IPS-18a (cell line): ENCODE measurements around the gene NEK4.

Experiments
- H3K27ac ChIP-seq: one replicate; pipeline ENCODE4 v1.5.1; 2013; ENCODE audit warnings: low read length
- H3K27me3 ChIP-seq: one replicate; pipeline ENCODE4 v1.6.1; 2013; ENCODE audit warnings: mild to moderate bottlenecking, low read length; ENCODE audit not compliant: control insufficient read depth, insufficient read depth
- H3K36me3 ChIP-seq: one replicate; pipeline ENCODE4 v1.6.1; 2013; ENCODE audit warnings: low read depth, low read length; ENCODE audit not compliant: control insufficient read depth
- H3K4me1 ChIP-seq: one replicate; pipeline ENCODE4 v1.6.1; 2013; ENCODE audit warnings: low read depth, low read length; ENCODE audit not compliant: control insufficient read depth
- H3K4me3 ChIP-seq: one replicate; pipeline ENCODE4 v1.5.1; 2013; ENCODE audit warnings: low read length
- H3K9ac ChIP-seq: one replicate; pipeline ENCODE4 v1.6.1; 2013; ENCODE audit warnings: mild to moderate bottlenecking, low read length, moderate library complexity
- H3K9me3 ChIP-seq: one replicate; pipeline ENCODE4 v1.6.1; 2013; ENCODE audit warnings: low read depth, low read length; ENCODE audit not compliant: control insufficient read depth

NEK4 gene

GRCh38 chr3:52792413-52792812 is 21.7 kb upstream of the NEK4 start:
- H3K27ac ChIP-seq = no peak overlapping the region
- H3K27me3 ChIP-seq = no peaks in the 10 kb centered on the region
- H3K9ac ChIP-seq = no peak overlapping the region
- no peak overlapping the region for H3K4me3 ChIP-seq
- no peaks in the 10 kb centered on the region for H3K4me1 ChIP-seq
- H3K36me3 ChIP-seq = no peaks in the 10 kb centered on the region
- no peaks in the 10 kb centered on the region for H3K9me3 ChIP-seq

DNA sequence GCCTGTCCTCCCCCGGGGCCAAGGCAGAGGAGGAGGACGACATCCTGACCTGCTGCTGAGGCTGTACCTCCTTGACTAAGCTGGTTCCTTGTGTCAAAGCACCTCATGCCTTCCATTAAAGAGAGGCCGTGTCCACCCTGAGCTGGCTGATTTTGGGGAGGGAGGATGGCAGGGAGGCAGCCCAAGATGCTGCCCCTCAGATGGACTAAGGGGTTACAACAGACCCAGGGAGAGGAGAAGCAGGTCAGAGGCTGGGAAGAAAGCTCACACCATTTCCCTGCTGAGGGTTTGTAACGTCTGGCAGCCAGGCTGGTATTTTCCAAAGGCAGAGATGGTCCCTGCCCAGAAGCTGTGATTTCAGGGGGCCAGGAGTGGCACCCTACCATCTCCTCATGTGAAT is 21.2 kb upstream of the NEK4 start:
- H3K4me3 ChIP-seq = no peak overlapping the region

DNA sequence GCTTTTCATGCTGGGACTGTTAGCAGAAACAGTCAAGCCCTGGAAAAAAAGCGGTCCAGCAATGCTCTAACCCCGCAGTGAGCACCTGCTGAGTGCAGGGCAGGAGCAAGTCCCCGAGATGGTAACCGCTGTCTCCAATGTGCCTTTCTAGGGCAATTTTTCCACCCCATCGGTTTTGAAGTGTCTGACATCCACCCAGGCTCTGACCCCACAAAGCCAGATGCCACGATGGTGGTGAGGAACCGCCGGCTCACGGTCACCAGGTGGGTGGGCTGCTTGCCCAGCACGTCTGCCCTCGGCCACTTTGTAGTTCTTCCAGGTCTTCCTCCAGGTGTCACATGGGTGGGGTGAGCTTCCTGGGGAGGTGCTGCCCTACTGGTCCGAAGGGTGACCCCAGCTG is 20.6 kb upstream of the NEK4 start:
- no peaks in the 10 kb centered on the region for H3K9me3 ChIP-seq
- no peaks in the 10 kb centered on the region for H3K4me1 ChIP-seq
- no peak overlapping the region for H3K27ac ChIP-seq
- H3K9ac ChIP-seq = no peak overlapping the region
- H3K27me3 ChIP-seq = no peaks in the 10 kb centered on the region
- no peak overlapping the region for H3K4me3 ChIP-seq
- H3K36me3 ChIP-seq = no peaks in the 10 kb centered on the region

More for the DNA sequence above, 21.2 kb upstream of the NEK4 start:
- no peak overlapping the region for H3K9ac ChIP-seq
- no peaks in the 10 kb centered on the region for H3K4me1 ChIP-seq
- no peaks in the 10 kb centered on the region for H3K27me3 ChIP-seq
- no peaks in the 10 kb centered on the region for H3K9me3 ChIP-seq
- H3K36me3 ChIP-seq = no peaks in the 10 kb centered on the region
- H3K27ac ChIP-seq = no peak overlapping the region

GRCh38 chr3:52790741-52791140 is 20.0 kb upstream of the NEK4 start:
- H3K9me3 ChIP-seq = no peaks in the 10 kb centered on the region
- H3K4me1 ChIP-seq = no peaks in the 10 kb centered on the region
- H3K27me3 ChIP-seq = no peaks in the 10 kb centered on the region
- no peak overlapping the region for H3K27ac ChIP-seq
- no peak overlapping the region for H3K4me3 ChIP-seq
- no peak overlapping the region for H3K9ac ChIP-seq
- no peaks in the 10 kb centered on the region for H3K36me3 ChIP-seq

DNA sequence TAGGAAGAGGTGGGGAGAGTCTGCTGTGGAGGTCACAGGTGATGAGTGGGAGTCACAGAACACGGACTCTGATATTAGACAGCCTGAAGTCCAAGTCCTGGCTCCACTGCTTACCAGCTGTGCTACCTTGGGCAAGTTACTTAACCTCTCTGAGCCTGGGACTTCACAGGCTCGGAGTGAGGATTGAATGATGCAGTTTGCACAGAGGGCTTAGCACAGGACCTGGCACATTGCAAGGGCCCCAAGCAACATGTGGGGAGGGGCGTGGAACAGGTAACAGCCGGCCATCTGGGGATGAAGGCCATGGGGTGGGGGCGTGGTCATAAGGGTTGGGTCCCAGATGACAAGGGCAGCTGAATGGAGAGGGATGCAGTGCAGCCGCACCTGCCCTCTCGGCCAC is 19.6 kb upstream of the NEK4 start:
- Histone ChIP-seq H3K4me1 (no peaks in the 10 kb centered on the region), H3K9ac (no peak overlapping the region)

DNA sequence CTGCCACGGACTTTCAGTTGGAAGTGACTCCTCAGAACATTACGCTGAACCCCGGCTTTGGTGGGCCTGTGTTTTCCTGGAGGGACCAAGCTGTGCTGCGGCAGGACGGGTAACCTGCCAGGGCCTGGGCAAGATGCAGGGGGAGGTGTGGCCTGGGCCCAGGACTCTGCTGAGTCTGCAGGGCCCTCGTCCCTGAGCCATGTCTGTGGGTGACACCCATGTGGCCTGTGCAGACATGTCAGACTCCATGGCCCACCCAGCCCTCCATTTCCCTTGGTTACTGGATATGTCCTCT is 19.0 kb upstream of the NEK4 start:
- H3K27ac ChIP-seq = no peak overlapping the region
- no peak overlapping the region for H3K4me3 ChIP-seq

More for the DNA sequence above, 19.6 kb upstream of the NEK4 start:
- Histone ChIP-seq H3K27ac (no peak overlapping the region), H3K36me3 (no peaks in the 10 kb centered on the region), H3K9me3 (no peaks in the 10 kb centered on the region), H3K4me3 (no peak overlapping the region), H3K27me3 (no peaks in the 10 kb centered on the region)

DNA sequence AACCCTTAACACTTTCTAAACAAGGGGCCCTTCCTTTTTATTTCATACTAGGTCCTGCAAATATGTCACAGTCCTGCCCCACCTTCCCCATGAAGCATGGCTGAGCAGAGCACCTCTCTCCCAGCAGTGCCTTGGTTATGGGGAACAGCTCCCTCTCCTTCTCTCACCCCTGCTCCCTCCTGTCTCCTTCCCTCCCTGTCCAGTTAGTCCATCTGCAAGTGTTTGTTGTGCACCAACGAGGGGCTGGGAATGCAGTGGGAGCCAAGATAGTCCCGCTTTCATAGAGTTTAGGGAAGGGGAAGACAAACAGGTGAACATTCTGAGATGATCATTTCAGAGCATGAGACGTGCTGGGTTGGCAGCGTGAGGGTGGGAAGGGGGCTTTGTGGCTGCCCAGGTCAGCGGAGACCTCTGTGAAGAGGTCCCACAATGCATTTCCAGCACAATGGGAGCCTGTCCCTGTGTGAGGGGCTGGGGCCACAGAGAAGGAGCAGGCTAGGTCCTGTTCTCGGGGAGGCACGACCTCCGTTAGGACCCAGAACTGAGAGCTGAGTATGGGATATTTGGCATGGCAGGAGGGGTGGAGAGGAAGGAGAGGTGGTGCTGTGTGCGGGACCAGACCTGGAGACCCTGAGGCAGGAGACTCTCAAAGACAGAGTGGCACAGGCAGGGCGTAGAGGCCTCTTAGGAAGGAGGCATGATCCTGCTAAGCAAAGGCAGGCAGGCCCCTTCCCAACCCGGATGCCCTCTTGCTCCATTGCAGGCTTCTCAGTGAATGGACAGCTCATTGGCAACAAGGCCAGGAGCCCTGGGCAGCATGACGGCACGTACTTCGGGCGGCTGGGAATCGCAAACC is 18.4 kb upstream of the NEK4 start:
- Histone ChIP-seq H3K36me3 (no peaks in the 10 kb centered on the region), H3K4me3 (no peak overlapping the region), H3K4me1 (no peaks in the 10 kb centered on the region), H3K27ac (no peak overlapping the region), H3K9ac (no peak overlapping the region), H3K9me3 (no peaks in the 10 kb centered on the region), H3K27me3 (no peaks in the 10 kb centered on the region)

More for the DNA sequence above, 19.0 kb upstream of the NEK4 start:
- H3K36me3 ChIP-seq = no peaks in the 10 kb centered on the region
- no peaks in the 10 kb centered on the region for H3K4me1 ChIP-seq
- H3K9me3 ChIP-seq = no peaks in the 10 kb centered on the region
- H3K27me3 ChIP-seq = no peaks in the 10 kb centered on the region
- no peak overlapping the region for H3K9ac ChIP-seq

DNA sequence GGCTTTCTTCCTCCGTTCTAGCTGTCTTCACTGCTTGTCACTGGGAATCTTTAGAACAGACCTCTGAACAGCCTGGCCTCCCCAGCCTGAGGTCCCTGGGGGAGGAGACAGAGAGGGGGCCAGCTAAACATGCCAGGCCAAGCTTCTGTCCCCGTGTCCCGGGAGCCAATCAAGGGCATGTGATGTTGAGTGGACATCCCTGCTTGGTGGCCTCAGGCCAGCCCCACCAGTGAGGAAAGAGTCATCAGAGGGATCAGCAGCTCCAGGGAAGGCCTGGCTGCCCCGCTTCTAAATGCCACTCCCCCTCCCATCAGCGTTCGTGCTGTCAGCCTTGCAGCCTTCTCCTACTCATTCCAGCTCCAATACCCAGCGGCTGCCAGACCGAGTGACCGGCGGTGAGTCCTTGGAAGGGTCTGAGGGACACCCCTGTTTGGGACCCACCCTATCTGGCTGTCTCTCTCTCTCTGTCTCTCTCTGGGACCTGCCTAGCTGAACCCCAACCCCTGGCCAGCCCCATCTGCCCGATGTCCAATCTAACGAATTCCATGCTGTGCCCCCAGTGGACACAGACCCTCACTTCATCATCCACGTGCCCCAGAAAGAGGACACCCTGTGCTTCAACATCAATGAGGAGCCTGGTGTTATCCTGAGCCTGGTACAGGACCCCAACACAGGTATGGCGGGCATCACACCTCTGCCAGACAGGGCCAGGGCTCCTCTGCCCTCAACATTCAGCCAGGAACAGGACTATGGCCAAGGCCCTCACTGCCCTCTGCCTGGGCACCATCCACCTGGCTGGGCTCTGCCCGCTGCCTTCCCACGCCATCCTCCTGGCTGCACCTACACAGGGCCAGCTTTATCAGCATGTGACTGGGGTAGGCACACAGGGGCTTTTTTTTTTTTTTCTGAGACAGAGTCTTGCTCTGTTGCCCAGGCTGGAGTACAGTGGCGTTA is 17.2 kb upstream of the NEK4 start:
- Histone ChIP-seq H3K4me3 (no peak overlapping the region), H3K9me3 (no peaks in the 10 kb centered on the region), H3K27me3 (no peaks in the 10 kb centered on the region), H3K36me3 (no peaks in the 10 kb centered on the region), H3K9ac (no peak overlapping the region), H3K4me1 (no peaks in the 10 kb centered on the region), H3K27ac (no peak overlapping the region)

GRCh38 chr3:52787246-52787645 is 16.5 kb upstream of the NEK4 start:
- no peaks in the 10 kb centered on the region for H3K9me3 ChIP-seq
- no peaks in the 10 kb centered on the region for H3K27me3 ChIP-seq
- H3K4me1 ChIP-seq = peaks cover 2% of the 10 kb centered on the region
- H3K4me3 ChIP-seq = no peak overlapping the region
- H3K27ac ChIP-seq = no peak overlapping the region
- H3K36me3 ChIP-seq = no peaks in the 10 kb centered on the region
- H3K9ac ChIP-seq = no peak overlapping the region

DNA sequence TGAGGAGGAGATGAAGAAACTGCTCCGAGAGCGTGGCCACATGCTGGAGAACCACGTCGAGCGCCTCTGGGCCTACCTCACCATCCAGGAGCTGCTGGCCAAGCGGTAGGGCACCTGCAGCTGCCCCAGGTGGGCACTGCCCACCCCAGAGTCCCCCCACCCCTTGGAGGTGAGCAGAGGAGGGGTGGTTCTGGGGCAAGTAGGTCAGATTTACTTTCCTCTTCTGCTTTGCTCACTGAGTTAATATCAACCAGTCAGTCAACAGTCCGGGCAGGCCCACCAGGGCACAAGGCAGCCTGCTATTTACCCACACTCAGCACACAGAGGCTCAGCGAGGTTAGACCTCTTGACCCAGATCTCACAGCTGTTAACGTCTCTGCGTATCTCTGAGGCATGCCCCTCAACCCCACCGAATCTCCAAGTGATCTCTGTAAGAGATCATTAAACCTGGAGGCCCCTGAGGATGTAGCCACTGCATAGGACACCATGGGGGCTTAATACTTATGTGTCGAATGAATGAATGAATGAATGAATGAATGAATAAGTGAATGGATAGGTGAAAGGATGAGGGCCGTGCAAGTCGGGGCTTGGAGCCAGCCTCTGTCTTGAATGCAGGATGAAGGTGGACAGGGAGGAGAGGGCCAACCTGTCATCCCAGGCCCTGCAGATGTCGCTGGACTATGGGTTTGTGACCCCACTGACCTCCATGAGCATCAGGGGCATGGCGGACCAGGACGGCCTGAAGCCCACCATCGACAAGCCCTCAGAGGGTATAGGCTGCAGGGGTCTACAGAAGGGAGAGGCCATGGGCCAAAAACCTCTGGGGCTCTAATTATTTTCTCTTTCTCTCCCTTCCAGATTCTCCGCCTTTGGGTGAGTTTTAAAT is 15.8 kb upstream of the NEK4 start:
- Histone ChIP-seq H3K27ac (no peak overlapping the region), H3K4me1 (peaks cover 5% of the 10 kb centered on the region), H3K9me3 (no peaks in the 10 kb centered on the region), H3K36me3 (no peaks in the 10 kb centered on the region), H3K27me3 (no peaks in the 10 kb centered on the region), H3K9ac (no peak overlapping the region), H3K4me3 (no peak overlapping the region)

GRCh38 chr3:52784931-52785590 is 14.3 kb upstream of the NEK4 start:
- Histone ChIP-seq H3K36me3 (no peaks in the 10 kb centered on the region), H3K9ac (no peak overlapping the region), H3K9me3 (no peaks in the 10 kb centered on the region), H3K27ac (no peak overlapping the region), H3K27me3 (no peaks in the 10 kb centered on the region), H3K4me3 (no peak overlapping the region), H3K4me1 (peaks cover 5% of the 10 kb centered on the region)
